ENCODE data around the gene ADGRE2. TPM values are rescaled to one million over a fixed set of nuclear protein-coding genes. Genes with fewer than 3 reads are reported as not detected.
"Not testable (repeated sequence)": the region's sequence is repeated elsewhere in the genome, so short reads cannot be mapped to it uniquely, and the experiment has no call there.

The ADGRE2 gene
- total RNA-seq, 4 donors from 2014 or later: 0.26 to 2.2 (median 0.65) TPM

DNA sequence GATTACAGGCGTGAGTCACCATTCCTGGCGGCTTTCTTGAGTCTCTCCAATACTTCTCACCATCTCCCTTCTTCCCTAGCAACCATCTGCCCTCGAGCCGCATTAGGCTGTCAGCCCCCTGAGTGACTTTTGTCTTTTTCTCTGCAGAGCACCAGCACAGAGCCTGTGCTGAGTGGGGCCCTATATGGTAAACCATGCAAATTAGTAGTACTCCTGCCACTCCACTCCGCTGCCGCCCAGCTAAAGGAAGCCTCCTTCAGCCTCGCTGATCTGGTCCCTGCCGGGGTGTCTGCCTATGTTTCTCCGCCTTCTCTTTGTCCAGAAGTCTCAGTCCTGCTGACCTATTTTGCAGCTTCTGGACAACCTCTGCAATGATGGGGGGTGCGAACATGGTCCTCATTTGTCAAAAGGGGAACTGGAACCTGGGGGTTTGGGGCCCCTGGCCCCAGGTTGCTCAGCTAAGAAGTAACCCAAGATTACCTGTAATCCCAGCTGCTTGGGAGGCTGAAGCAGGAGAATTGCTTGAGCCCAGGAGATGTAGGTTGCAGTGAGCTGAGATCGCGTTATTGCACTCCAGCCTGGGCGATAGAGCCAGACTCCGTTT lies 2.4 kb upstream of the ADGRE2 start:
- H3K4me1 ChIP-seq; H3K36me3 ChIP-seq; H3K9me3 ChIP-seq; H3K4me3 ChIP-seq; H3K27ac ChIP-seq; intact Hi-C loops (cut with DNase I; ENCODE audit: low total_unique reads); DNase-seq; H3K27me3 ChIP-seq: not testable (repeated sequence)

- intact Hi-C loops (cut with DNase I; ENCODE audit: low total_unique reads): no loop called here
- Histone ChIP-seq H3K27me3 (no peaks in the 10 kb centered on the region), H3K4me3 (no peak overlapping the region), H3K9me3 (no peaks in the 10 kb centered on the region), H3K27ac (no peak overlapping the region), H3K4me1 (no peaks in the 10 kb centered on the region), H3K36me3 (no peaks in the 10 kb centered on the region)
- no peak for TF ChIP-seq POLR2A (IDR thresholded peaks at IDR 0.05)
- DNase-seq: no peak
Measured at GRCh38 chr19:14779151-14779550, 791 bp upstream of the ADGRE2 start.

DNA sequence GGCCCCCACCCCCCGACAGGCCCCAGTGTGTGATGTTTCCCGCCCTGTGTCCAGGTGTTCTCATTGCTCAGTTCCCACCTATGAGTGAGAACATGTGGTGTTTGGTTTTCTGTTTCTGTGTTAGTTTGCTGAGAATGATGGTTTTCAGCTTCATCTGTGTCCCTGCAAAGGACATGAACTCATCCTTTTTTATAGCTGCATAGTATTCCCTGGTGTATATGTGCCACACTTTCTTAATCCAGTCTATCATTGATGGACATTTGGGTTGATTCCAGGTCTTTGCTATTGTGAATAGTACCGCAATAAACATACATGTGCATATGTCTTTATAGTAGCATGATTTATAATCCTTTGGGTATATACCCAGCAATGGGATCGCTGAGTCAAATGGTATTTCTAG lies 715 bp downstream of the ADGRE2 start:
- H3K9me3 ChIP-seq; H3K4me1 ChIP-seq; H3K27me3 ChIP-seq; intact Hi-C loops (cut with DNase I; ENCODE audit: low total_unique reads); H3K27ac ChIP-seq; DNase-seq; H3K4me3 ChIP-seq; H3K36me3 ChIP-seq: not testable (repeated sequence)

DNA sequence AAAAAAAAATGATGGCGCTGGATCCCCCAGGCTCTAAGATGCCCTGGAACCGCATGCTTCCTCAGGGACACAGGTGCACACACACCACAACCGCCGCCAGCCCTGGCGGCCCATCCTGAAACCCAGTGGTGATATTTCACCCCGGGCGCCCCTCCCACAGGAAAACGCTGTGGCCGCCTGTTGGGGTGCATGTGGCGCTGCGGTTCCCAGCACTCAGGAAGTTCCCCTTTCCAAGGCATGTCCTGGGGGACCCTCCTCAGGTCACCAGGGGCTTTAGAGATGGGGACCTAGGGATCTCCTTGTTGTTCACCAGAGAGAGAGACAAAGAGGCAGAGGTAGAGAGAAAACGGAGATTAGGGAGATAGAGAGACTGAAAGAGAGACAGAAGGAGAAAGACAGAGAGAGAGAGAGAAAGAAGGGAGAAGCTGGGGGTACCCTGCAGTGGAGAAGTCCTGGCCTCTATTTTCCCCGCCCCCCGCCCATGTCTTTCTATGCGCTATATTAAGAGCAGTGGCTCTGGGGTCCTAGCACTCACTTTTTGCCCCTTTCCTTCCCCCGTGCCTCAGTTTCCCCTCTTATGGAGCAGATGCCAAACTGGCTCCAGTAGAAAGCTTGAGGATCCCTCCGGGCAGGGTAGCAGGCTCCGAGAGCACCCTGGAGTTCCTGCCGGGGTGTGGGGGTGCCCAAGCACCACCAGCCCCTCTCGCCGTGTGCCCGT lies 2.3 kb downstream of the ADGRE2 start:
- no peaks in the 10 kb centered on the region for H3K9me3 ChIP-seq
- no peaks in the 10 kb centered on the region for H3K27me3 ChIP-seq
- no peak overlapping the region for H3K4me3 ChIP-seq
- intact Hi-C loops (cut with DNase I; ENCODE audit: low total_unique reads): no loop called here
- H3K27ac ChIP-seq: no peak overlapping the region
- no peak for TF ChIP-seq POLR2A (IDR thresholded peaks at IDR 0.05)
- TF ChIP-seq, protein P1, sequence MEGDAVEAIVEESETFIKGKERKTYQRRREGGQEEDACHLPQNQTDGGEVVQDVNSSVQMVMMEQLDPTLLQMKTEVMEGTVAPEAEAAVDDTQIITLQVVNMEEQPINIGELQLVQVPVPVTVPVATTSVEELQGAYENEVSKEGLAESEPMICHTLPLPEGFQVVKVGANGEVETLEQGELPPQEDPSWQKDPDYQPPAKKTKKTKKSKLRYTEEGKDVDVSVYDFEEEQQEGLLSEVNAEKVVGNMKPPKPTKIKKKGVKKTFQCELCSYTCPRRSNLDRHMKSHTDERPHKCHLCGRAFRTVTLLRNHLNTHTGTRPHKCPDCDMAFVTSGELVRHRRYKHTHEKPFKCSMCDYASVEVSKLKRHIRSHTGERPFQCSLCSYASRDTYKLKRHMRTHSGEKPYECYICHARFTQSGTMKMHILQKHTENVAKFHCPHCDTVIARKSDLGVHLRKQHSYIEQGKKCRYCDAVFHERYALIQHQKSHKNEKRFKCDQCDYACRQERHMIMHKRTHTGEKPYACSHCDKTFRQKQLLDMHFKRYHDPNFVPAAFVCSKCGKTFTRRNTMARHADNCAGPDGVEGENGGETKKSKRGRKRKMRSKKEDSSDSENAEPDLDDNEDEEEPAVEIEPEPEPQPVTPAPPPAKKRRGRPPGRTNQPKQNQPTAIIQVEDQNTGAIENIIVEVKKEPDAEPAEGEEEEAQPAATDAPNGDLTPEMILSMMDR (IDR thresholded peaks at IDR 0.05): no peak
- no peak for DNase-seq
- H3K4me1 ChIP-seq: no peaks in the 10 kb centered on the region
- no peaks in the 10 kb centered on the region for H3K36me3 ChIP-seq

DNA sequence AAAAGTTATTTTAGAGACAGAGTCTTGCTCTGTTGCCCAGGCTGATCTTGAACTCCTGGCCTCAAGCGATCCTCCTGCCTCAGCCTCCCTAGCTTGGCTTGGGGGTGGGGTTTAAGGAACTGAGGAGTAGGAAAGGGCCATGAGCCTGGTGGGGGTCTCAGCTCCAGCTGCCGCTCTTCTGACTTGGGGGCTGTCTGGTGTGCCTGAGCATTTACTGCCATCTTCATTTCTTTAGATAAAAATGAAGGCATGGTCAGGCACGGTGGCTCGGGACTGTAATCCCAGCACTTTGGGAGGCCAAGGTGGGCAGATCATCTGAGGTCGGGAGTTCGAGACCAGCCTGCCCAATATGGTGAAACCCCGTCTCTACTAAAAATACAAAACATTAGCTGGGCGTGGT lies 3.0 kb downstream of the ADGRE2 start:
- H3K27me3 ChIP-seq; H3K4me3 ChIP-seq; H3K9me3 ChIP-seq; H3K36me3 ChIP-seq; intact Hi-C loops (cut with DNase I; ENCODE audit: low total_unique reads); DNase-seq; H3K27ac ChIP-seq; H3K4me1 ChIP-seq: not testable (repeated sequence)

DNA sequence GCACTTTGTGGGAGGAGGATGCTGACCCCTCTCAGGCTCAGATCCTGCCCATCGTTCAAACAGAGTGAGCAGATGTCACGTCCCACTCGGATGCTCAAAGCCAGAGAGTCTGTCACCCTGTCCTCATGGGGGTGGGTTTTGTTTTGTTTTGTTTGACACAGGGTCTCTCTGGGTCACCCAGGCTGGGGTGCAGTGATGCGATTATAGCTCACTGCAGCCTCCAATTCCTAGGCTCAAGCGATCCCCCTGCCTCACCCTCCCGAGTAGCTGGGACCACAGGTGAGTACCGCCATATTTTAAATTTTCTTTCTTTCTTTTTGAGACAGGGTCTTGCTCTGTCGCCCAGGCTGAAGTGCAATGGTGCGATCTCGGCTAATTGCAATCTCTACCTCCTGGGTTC lies 4.0 kb downstream of the ADGRE2 start:
- no peak for TF ChIP-seq POLR2A (IDR thresholded peaks at IDR 0.05)
- TF ChIP-seq, protein P1 (IDR thresholded peaks at IDR 0.05): no peak
- Histone ChIP-seq H3K27me3 (no peaks in the 10 kb centered on the region), H3K27ac (no peak overlapping the region), H3K4me3 (no peak overlapping the region), H3K4me1 (no peaks in the 10 kb centered on the region), H3K36me3 (no peaks in the 10 kb centered on the region), H3K9me3 (no peaks in the 10 kb centered on the region)
- intact Hi-C loops (cut with DNase I; ENCODE audit: low total_unique reads): no loop called here
- no peak for DNase-seq

- intact Hi-C loops (cut with DNase I; ENCODE audit: low total_unique reads); DNase-seq; H3K4me3 ChIP-seq; H3K9me3 ChIP-seq; H3K27ac ChIP-seq; H3K4me1 ChIP-seq; H3K36me3 ChIP-seq; H3K27me3 ChIP-seq: not testable (repeated sequence)
Measured at GRCh38 chr19:14773722-14774121, 4.6 kb downstream of the ADGRE2 start.

DNA sequence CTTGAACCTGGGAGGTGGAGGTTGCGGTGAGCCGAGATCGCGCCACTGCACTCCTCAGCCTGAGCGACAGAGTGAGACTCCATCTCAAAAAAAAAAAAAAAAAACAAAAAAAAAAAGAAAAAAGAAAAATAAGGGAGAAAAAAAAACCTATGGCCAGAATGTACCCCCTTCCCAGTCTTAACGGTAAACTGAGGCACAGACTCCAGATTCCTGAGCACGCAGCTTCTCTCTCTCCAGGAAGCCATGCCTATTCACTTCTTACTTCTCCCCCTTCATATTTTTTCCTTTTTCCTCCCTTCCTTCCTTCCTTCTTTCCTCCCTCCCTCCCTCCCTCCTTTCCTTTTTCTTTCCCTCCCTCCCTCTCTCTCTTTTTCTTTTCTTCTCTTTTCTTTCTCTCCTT lies 5.4 kb downstream of the ADGRE2 start:
- no peaks in the 10 kb centered on the region for H3K36me3 ChIP-seq
- no peak overlapping the region for H3K27ac ChIP-seq
- H3K9me3 ChIP-seq: no peaks in the 10 kb centered on the region
- H3K4me1 ChIP-seq: no peaks in the 10 kb centered on the region
- TF ChIP-seq, protein P1 (IDR thresholded peaks at IDR 0.05): no peak
- TF ChIP-seq POLR2A (IDR thresholded peaks at IDR 0.05): no peak
- H3K27me3 ChIP-seq: no peaks in the 10 kb centered on the region
- intact Hi-C loops (cut with DNase I; ENCODE audit: low total_unique reads): no loop called here
- H3K4me3 ChIP-seq: no peak overlapping the region
- DNase-seq: no peak

Measured in uterus (tissue), 4 donors.